ENCODE results near the gene MACROD2.

- TF ChIP-seq, protein P1, sequence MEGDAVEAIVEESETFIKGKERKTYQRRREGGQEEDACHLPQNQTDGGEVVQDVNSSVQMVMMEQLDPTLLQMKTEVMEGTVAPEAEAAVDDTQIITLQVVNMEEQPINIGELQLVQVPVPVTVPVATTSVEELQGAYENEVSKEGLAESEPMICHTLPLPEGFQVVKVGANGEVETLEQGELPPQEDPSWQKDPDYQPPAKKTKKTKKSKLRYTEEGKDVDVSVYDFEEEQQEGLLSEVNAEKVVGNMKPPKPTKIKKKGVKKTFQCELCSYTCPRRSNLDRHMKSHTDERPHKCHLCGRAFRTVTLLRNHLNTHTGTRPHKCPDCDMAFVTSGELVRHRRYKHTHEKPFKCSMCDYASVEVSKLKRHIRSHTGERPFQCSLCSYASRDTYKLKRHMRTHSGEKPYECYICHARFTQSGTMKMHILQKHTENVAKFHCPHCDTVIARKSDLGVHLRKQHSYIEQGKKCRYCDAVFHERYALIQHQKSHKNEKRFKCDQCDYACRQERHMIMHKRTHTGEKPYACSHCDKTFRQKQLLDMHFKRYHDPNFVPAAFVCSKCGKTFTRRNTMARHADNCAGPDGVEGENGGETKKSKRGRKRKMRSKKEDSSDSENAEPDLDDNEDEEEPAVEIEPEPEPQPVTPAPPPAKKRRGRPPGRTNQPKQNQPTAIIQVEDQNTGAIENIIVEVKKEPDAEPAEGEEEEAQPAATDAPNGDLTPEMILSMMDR (IDR thresholded peaks at IDR 0.05): no peak
- no peak for TF ChIP-seq POLR2A (IDR thresholded peaks at IDR 0.05)
Measured at GRCh38 chr20:14291502-14291901, 296.2 kb downstream of the MACROD2 start.
